ENCODE results near the gene ATP5PD.

The ATP5PD gene

GRCh38 chr17:75024686-75025397, 21.9 kb downstream of the ATP5PD start:
- TF ChIP-seq, protein P1, sequence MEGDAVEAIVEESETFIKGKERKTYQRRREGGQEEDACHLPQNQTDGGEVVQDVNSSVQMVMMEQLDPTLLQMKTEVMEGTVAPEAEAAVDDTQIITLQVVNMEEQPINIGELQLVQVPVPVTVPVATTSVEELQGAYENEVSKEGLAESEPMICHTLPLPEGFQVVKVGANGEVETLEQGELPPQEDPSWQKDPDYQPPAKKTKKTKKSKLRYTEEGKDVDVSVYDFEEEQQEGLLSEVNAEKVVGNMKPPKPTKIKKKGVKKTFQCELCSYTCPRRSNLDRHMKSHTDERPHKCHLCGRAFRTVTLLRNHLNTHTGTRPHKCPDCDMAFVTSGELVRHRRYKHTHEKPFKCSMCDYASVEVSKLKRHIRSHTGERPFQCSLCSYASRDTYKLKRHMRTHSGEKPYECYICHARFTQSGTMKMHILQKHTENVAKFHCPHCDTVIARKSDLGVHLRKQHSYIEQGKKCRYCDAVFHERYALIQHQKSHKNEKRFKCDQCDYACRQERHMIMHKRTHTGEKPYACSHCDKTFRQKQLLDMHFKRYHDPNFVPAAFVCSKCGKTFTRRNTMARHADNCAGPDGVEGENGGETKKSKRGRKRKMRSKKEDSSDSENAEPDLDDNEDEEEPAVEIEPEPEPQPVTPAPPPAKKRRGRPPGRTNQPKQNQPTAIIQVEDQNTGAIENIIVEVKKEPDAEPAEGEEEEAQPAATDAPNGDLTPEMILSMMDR (IDR thresholded peaks at IDR 0.05; ENCODE audit: low read depth, low read length, poor library complexity, severe bottlenecking) = no peak
- no peak for TF ChIP-seq EZH2phosphoT487 (IDR thresholded peaks at IDR 0.05; ENCODE audit: borderline replicate concordance, low read length)
- H3K79me2 ChIP-seq (ENCODE audit: control insufficient read depth, low read length) = no peaks in the 10 kb centered on the region

DNA sequence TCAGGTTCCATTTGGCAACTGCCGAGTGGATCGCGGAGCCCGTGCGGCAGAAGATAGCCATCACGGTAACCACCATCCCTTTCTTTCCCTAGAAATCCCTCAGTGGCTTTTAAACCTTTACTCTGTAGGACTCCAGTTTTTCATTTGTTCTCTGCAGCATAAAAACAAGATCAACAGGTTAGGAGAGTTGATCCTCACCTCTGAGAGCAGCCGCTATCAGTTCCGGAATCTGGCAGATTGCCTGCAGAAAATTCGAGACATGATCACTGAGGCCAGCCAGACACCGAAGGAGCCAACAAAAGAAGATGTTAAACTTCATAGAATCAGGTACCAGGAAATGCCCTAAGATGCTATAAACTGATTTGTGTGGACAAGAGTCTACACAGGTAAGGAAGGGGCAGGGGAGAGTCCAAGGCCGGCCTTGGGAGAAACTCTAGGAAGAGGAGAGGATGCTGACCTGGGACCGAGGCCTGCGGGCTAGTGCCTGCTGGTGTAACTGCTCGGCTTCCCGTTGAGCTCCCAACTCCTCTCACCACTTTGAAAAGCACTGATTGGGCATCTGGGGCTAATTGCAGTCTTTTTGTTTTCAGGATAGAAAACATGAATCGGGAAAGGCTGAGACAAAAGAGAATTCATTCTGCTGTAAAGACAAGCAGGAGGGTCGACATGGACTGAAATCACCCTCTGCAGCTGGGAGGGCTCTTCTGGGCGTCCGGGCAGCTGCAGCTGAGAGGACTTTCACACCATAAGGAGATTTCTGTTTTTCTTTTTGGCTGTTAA, 26.2 kb downstream of the ATP5PD start:
- H3K27me3 ChIP-seq (ENCODE audit: control insufficient read depth, low read length) = no peaks in the 10 kb centered on the region
- H3K27ac ChIP-seq (ENCODE audit: low read depth, low read length) = no peak overlapping the region
- no peaks in the 10 kb centered on the region for H3K9me2 ChIP-seq (replicated peaks; ENCODE audit: control insufficient read depth, low read length)

More at GRCh38 chr17:75024686-75025397, 21.9 kb downstream of the ATP5PD start:
- Histone ChIP-seq H3K27me3 (ENCODE audit: control insufficient read depth, low read length) (no peaks in the 10 kb centered on the region), H3K4me1 (ENCODE audit: control insufficient read depth, low read length) (no peaks in the 10 kb centered on the region), H3K36me3 (ENCODE audit: control insufficient read depth, low read length) (peaks cover 31% of the 10 kb centered on the region), H3F3A (ENCODE audit: control insufficient read depth, insufficient read depth) (no peaks in the 10 kb centered on the region), H3K9me3 (ENCODE audit: control insufficient read depth, insufficient read depth, low read length) (peaks cover 4% of the 10 kb centered on the region; the same call in 1 of the 2 replicates), H3K9me2 (replicated peaks; ENCODE audit: control insufficient read depth, low read length) (no peaks in the 10 kb centered on the region), H3K4me3 (ENCODE audit: low read length) (no peak overlapping the region), H4K20me1 (ENCODE audit: control insufficient read depth, insufficient read depth, low read depth, low read length) (no peaks in the 10 kb centered on the region), H3K4me2 (ENCODE audit: low read length) (no peak overlapping the region), H3K27ac (ENCODE audit: low read depth, low read length) (no peak overlapping the region)

GRCh38 chr17:75019710-75020109, 27.1 kb downstream of the ATP5PD start:
- no peaks in the 10 kb centered on the region for H3F3A ChIP-seq (ENCODE audit: control insufficient read depth, insufficient read depth)
- H3K36me3 ChIP-seq (ENCODE audit: control insufficient read depth, low read length) = peaks cover 51% of the 10 kb centered on the region
- no peak overlapping the region for H3K4me3 ChIP-seq (ENCODE audit: low read length)
- H3K27me3 ChIP-seq (ENCODE audit: control insufficient read depth, low read length) = no peaks in the 10 kb centered on the region
- H3K9me2 ChIP-seq (replicated peaks; ENCODE audit: control insufficient read depth, low read length) = no peaks in the 10 kb centered on the region
- H3K9me3 ChIP-seq (ENCODE audit: control insufficient read depth, insufficient read depth, low read length) = 0 out of 2 replicates have a peak, but pooled peaks cover under 1% of the 10 kb centered on the region
- H3K27ac ChIP-seq (ENCODE audit: low read depth, low read length) = no peak overlapping the region
- TF ChIP-seq EZH2phosphoT487 (IDR thresholded peaks at IDR 0.05; ENCODE audit: borderline replicate concordance, low read length) = no peak
- TF ChIP-seq, protein P1 (IDR thresholded peaks at IDR 0.05; ENCODE audit: low read depth, low read length, poor library complexity, severe bottlenecking) = no peak
- 0 out of 2 replicates have a peak, but pooled peaks cover 1% of the 10 kb centered on the region for H3K4me1 ChIP-seq (ENCODE audit: control insufficient read depth, low read length)
- H3K79me2 ChIP-seq (ENCODE audit: control insufficient read depth, low read length) = peaks cover 17% of the 10 kb centered on the region
- H3K4me2 ChIP-seq (ENCODE audit: low read length) = no peak overlapping the region
- no peaks in the 10 kb centered on the region for H4K20me1 ChIP-seq (ENCODE audit: control insufficient read depth, insufficient read depth, low read depth, low read length)

More for the DNA sequence above, 26.2 kb downstream of the ATP5PD start:
- H3K79me2 ChIP-seq (ENCODE audit: control insufficient read depth, low read length) = peaks cover 9% of the 10 kb centered on the region
- TF ChIP-seq, protein P1 (IDR thresholded peaks at IDR 0.05; ENCODE audit: low read depth, low read length, poor library complexity, severe bottlenecking) = no peak
- TF ChIP-seq EZH2phosphoT487 (IDR thresholded peaks at IDR 0.05; ENCODE audit: borderline replicate concordance, low read length) = no peak
- H3K36me3 ChIP-seq (ENCODE audit: control insufficient read depth, low read length) = peaks cover 49% of the 10 kb centered on the region
- no peaks in the 10 kb centered on the region for H4K20me1 ChIP-seq (ENCODE audit: control insufficient read depth, insufficient read depth, low read depth, low read length)
- H3K9me3 ChIP-seq (ENCODE audit: control insufficient read depth, insufficient read depth, low read length) = peaks cover 4% of the 10 kb centered on the region; the same call in 1 of the 2 replicates
- H3K4me2 ChIP-seq (ENCODE audit: low read length) = no peak overlapping the region
- no peak overlapping the region for H3K4me3 ChIP-seq (ENCODE audit: low read length)
- H3F3A ChIP-seq (ENCODE audit: control insufficient read depth, insufficient read depth) = no peaks in the 10 kb centered on the region
- H3K4me1 ChIP-seq (ENCODE audit: control insufficient read depth, low read length) = no peaks in the 10 kb centered on the region

All from DOHH2 (cell line).